Trophoblast cell (in vitro differentiated cells and primary cell): ENCODE measurements around the gene MINDY1.
A peak's percentile ranks its signal among the peaks of the same experiment; 100 is the strongest.

ENCODE experiments used
- DNase-seq, 2 donors: peaks; one replicate each; pipeline ENCODE4 v3.0.0-alpha.2; 2016
- H2AFZ ChIP-seq: 2 replicates; pipeline ENCODE4 v1.6.1; 2013; ENCODE audit warnings: low read length, moderate library complexity, mild to moderate bottlenecking; ENCODE audit not compliant: insufficient read depth, poor library complexity
- H2AK5ac ChIP-seq: 2 replicates; pipeline ENCODE4 v1.6.1; 2013; ENCODE audit warnings: mild to moderate bottlenecking, low read length
- H2BK120ac ChIP-seq: 2 replicates; pipeline ENCODE4 v1.6.1; 2013; ENCODE audit warnings: low read length, mild to moderate bottlenecking, moderate library complexity; ENCODE audit not compliant: insufficient read depth, poor library complexity
- H2BK12ac ChIP-seq: 2 replicates; pipeline ENCODE4 v1.6.1; 2013; ENCODE audit warnings: mild to moderate bottlenecking, low read length, moderate library complexity
- H2BK5ac ChIP-seq: 2 replicates; pipeline ENCODE4 v1.6.1; 2013; ENCODE audit warnings: low read length, low read depth, moderate library complexity, mild to moderate bottlenecking; ENCODE audit not compliant: poor library complexity
- H3K14ac ChIP-seq: 2 replicates; pipeline ENCODE4 v1.6.1; 2013; ENCODE audit warnings: mild to moderate bottlenecking, low read length
- H3K18ac ChIP-seq: 2 replicates; pipeline ENCODE4 v1.6.1; 2013; ENCODE audit warnings: mild to moderate bottlenecking, low read length
- H3K23ac ChIP-seq: 2 replicates; pipeline ENCODE4 v1.6.1; 2013; ENCODE audit warnings: low read length
- H3K27ac ChIP-seq: 2 replicates; pipeline ENCODE4 v1.5.1; 2013; ENCODE audit warnings: low read depth, mild to moderate bottlenecking, inconsistent platforms, low read length, moderate library complexity
- H3K27me3 ChIP-seq: 2 replicates; pipeline ENCODE4 v1.6.1; 2013; ENCODE audit warnings: inconsistent platforms, mild to moderate bottlenecking, low read length, moderate library complexity; ENCODE audit not compliant: insufficient read depth
- H3K36me3 ChIP-seq, 2 experiments: 1 replicate in 1 of 2; 2 replicates in 1 of 2; pipeline ENCODE4 v1.6.1; 2013; ENCODE audit warnings: low read length in 2 of 2, mild to moderate bottlenecking in 2 of 2, moderate library complexity in 1 of 2; ENCODE audit not compliant: insufficient read depth in 2 of 2, control insufficient read depth in 1 of 2
- H3K4ac ChIP-seq: 2 replicates; pipeline ENCODE4 v1.6.1; 2013; ENCODE audit warnings: low read depth, mild to moderate bottlenecking, low read length, moderate library complexity
- H3K4me1 ChIP-seq, 2 experiments: 1 replicate in 1 of 2; 2 replicates in 1 of 2; pipeline ENCODE4 v1.6.1; 2013; ENCODE audit warnings: low read length in 2 of 2, mild to moderate bottlenecking in 2 of 2, moderate library complexity in 1 of 2; ENCODE audit not compliant: insufficient read depth in 2 of 2, control insufficient read depth in 1 of 2
- H3K4me2 ChIP-seq: 2 replicates; pipeline ENCODE4 v1.6.1; 2013; ENCODE audit warnings: inconsistent platforms, mild to moderate bottlenecking, low read length, moderate library complexity
- H3K4me3 ChIP-seq: 2 replicates; pipeline ENCODE4 v1.5.1; 2013; ENCODE audit warnings: mild to moderate bottlenecking, low read depth, low read length, inconsistent platforms
- H3K79me1 ChIP-seq: one replicate; pipeline ENCODE4 v1.6.1; 2013; ENCODE audit warnings: low read length
- H3K79me2 ChIP-seq: 2 replicates; pipeline ENCODE4 v1.6.1; 2013; ENCODE audit warnings: low read length, mild to moderate bottlenecking; ENCODE audit not compliant: control insufficient read depth, insufficient read depth, poor library complexity
- H3K9ac ChIP-seq: 2 replicates; pipeline ENCODE4 v1.6.1; 2013; ENCODE audit warnings: mild to moderate bottlenecking, low read length
- H3K9me3 ChIP-seq: 2 replicates; pipeline ENCODE4 v1.6.1; 2013; ENCODE audit warnings: low read depth, mild to moderate bottlenecking, control low read depth, inconsistent platforms, low read length; ENCODE audit not compliant: insufficient read depth
- H4K12ac ChIP-seq: 2 replicates; pipeline ENCODE4 v1.6.1; 2013; ENCODE audit warnings: low read depth, mild to moderate bottlenecking, low read length, moderate library complexity
- H4K8ac ChIP-seq: 2 replicates; pipeline ENCODE4 v1.6.1; 2013; ENCODE audit warnings: low read depth, mild to moderate bottlenecking, low read length, moderate library complexity
- H4K91ac ChIP-seq: one replicate; pipeline ENCODE4 v1.6.1; 2013; ENCODE audit warnings: low read depth, mild to moderate bottlenecking, low read length, moderate library complexity
- WGBS: extraction: QIAGEN DNeasy Blood & Tissue Kit; methylation state at CpG from one replicate; pipeline ENCODE4 v1.1.7; 2013; ENCODE audit warnings: missing lambda C conversion rate; ENCODE audit not compliant: insufficient read length, insufficient coverage; ENCODE audit errors: extremely low coverage; 5-methylcytosine and 5-hydroxymethylcytosine counted together

MINDY1 gene

GRCh38 chr1:151051356-151052009 lies 44.8 kb upstream of the MINDY1 start:
- H3K27me3 ChIP-seq = no peaks in the 10 kb centered on the region
- no peak overlapping the region for H3K18ac ChIP-seq
- H4K12ac ChIP-seq = no peak overlapping the region
- H3K4ac ChIP-seq = no peak overlapping the region
- H3K14ac ChIP-seq = no peak overlapping the region
- H3K79me2 ChIP-seq = peaks cover 12% of the 10 kb centered on the region
- no peak overlapping the region for H3K27ac ChIP-seq
- no peak for DNase-seq
- no peak overlapping the region for H2AK5ac ChIP-seq
- H3K4me3 ChIP-seq = no peak overlapping the region
- WGBS = no CpG with 5 or more reads among the region's 2 CpGs
- no peak overlapping the region for H3K9ac ChIP-seq
- H3K4me1 ChIP-seq = peaks cover 4 to 12% of the 10 kb centered on the region in 2 experiments
- no peak overlapping the region for H3K23ac ChIP-seq
- no peak overlapping the region for H4K91ac ChIP-seq
- no peak overlapping the region for H2BK120ac ChIP-seq
- no peak overlapping the region for H2BK5ac ChIP-seq
- no peak overlapping the region for H4K8ac ChIP-seq
- H2AFZ ChIP-seq = no peak overlapping the region
- H3K9me3 ChIP-seq = no peaks in the 10 kb centered on the region
- no peak overlapping the region for H3K4me2 ChIP-seq
- peaks cover 26 to 49% of the 10 kb centered on the region in 2 experiments for H3K36me3 ChIP-seq
- H3K79me1 ChIP-seq = peaks cover 8% of the 10 kb centered on the region
- H2BK12ac ChIP-seq = no peak overlapping the region

GRCh38 chr1:151050051-151050688 lies 43.5 kb upstream of the MINDY1 start:
- Histone ChIP-seq H3K79me1 (peaks cover 8% of the 10 kb centered on the region), H3K18ac (no peak overlapping the region), H2BK12ac (no peak overlapping the region), H3K79me2 (peaks cover 7% of the 10 kb centered on the region), H3K4me3 (no peak overlapping the region), H3K14ac (no peak overlapping the region), H4K12ac (no peak overlapping the region), H2BK5ac (no peak overlapping the region), H3K4ac (no peak overlapping the region), H3K9ac (no peak overlapping the region), H4K8ac (no peak overlapping the region), H2AK5ac (no peak overlapping the region), H3K27ac (no peak overlapping the region), H4K91ac (no peak overlapping the region), H3K4me2 (no peak overlapping the region), H2BK120ac (no peak overlapping the region), H3K23ac (no peak overlapping the region), H2AFZ (no peak overlapping the region), H3K27me3 (no peaks in the 10 kb centered on the region), H3K9me3 (no peaks in the 10 kb centered on the region), H3K36me3 (peaks cover 19 to 35% of the 10 kb centered on the region in 2 experiments), H3K4me1 (peaks cover 2 to 5% of the 10 kb centered on the region in 2 experiments)
- no CpG with 5 or more reads among the region's 2 CpGs for WGBS
- DNase-seq = no peak

GRCh38 chr1:151049458-151049857 lies 42.8 kb upstream of the MINDY1 start:
- no peak for DNase-seq
- no peak overlapping the region for H2AFZ ChIP-seq
- no peaks in the 10 kb centered on the region for H3K9me3 ChIP-seq
- no peak overlapping the region for H3K4me3 ChIP-seq
- peaks cover 7% of the 10 kb centered on the region for H3K79me2 ChIP-seq
- H3K14ac ChIP-seq = no peak overlapping the region
- H3K27ac ChIP-seq = no peak overlapping the region
- H3K23ac ChIP-seq = no peak overlapping the region
- no peak overlapping the region for H3K4ac ChIP-seq
- no peak overlapping the region for H3K18ac ChIP-seq
- no peak overlapping the region for H4K91ac ChIP-seq
- no peak overlapping the region for H4K8ac ChIP-seq
- WGBS = no CpG with 5 or more reads among the region's 5 CpGs
- no peaks in the 10 kb centered on the region for H3K27me3 ChIP-seq
- no peak overlapping the region for H2BK120ac ChIP-seq
- H2BK12ac ChIP-seq = no peak overlapping the region
- peaks cover 8% of the 10 kb centered on the region for H3K79me1 ChIP-seq
- no peak overlapping the region for H4K12ac ChIP-seq
- no peak overlapping the region for H3K9ac ChIP-seq
- no peak overlapping the region for H2BK5ac ChIP-seq
- peaks cover 15 to 30% of the 10 kb centered on the region in 2 experiments for H3K36me3 ChIP-seq
- no peak overlapping the region for H3K4me2 ChIP-seq
- peaks cover 2 to 5% of the 10 kb centered on the region in 2 experiments for H3K4me1 ChIP-seq
- H2AK5ac ChIP-seq = no peak overlapping the region

- no peak overlapping the region for H3K4ac ChIP-seq
- H3K27me3 ChIP-seq = no peaks in the 10 kb centered on the region
- H3K27ac ChIP-seq = no peak overlapping the region
- H2BK5ac ChIP-seq = no peak overlapping the region
- WGBS = no CpG with 5 or more reads among the region's 3 CpGs
- H3K36me3 ChIP-seq = peaks cover 11 to 22% of the 10 kb centered on the region in 2 experiments
- peak overlapping the region; percentile 88 for H3K4me2 ChIP-seq
- H3K14ac ChIP-seq = no peak overlapping the region
- H3K9me3 ChIP-seq = no peaks in the 10 kb centered on the region
- no peak overlapping the region for H4K8ac ChIP-seq
- H3K79me2 ChIP-seq = peaks cover 7% of the 10 kb centered on the region
- no peak overlapping the region for H2AK5ac ChIP-seq
- DNase-seq = no peak
- H4K91ac ChIP-seq = no peak overlapping the region
- H3K23ac ChIP-seq = no peak overlapping the region
- H2AFZ ChIP-seq = no peak overlapping the region
- no peak overlapping the region for H2BK12ac ChIP-seq
- H3K9ac ChIP-seq = no peak overlapping the region
- no peak overlapping the region for H2BK120ac ChIP-seq
- no peak overlapping the region for H3K18ac ChIP-seq
- peaks cover 8% of the 10 kb centered on the region for H3K79me1 ChIP-seq
- H3K4me3 ChIP-seq = no peak overlapping the region
- H3K4me1 ChIP-seq = peaks cover 2 to 5% of the 10 kb centered on the region in 2 experiments
- peak overlapping the region; percentile 5 for H4K12ac ChIP-seq
These were observed 41.9 kb upstream of the MINDY1 start for GRCh38 chr1:151048645-151049032.
